ENCODE data around the gene BORA.
"Not testable (repeated sequence)": the region's sequence is repeated elsewhere in the genome, so short reads cannot be mapped to it uniquely, and the experiment has no call there.

BORA gene

GRCh38 chr13:72763411-72763810 lies 35.7 kb downstream of the BORA start:
- DNase-seq (ENCODE audit: low read depth in 3 of 3) = no peak

- no peak for DNase-seq (ENCODE audit: low read depth in 3 of 3)
These were observed 46.3 kb downstream of the BORA start for GRCh38 chr13:72774019-72774418.

- DNase-seq (ENCODE audit: low read depth in 3 of 3) = peak; percentile 91 to 97 (median 94)
These were observed 54.0 kb downstream of the BORA start, which contains the start of the genes DIS3 and PIBF1 for GRCh38 chr13:72781451-72782439. Gene DIS3, minus strand, starts transcription at chr13:72781900. Its CDS starts 68 bp downstream, at chr13:72781832. Gene PIBF1, plus strand, starts transcription at chr13:72782133. Its CDS starts 1,337 bp downstream, at chr13:72783470.

GRCh38 chr13:72782717-72783116 lies 55.0 kb downstream of the BORA start:
- no peak for DNase-seq (ENCODE audit: low read depth in 3 of 3)

- DNase-seq (ENCODE audit: low read depth in 3 of 3) = not testable (repeated sequence)
These were observed 57.0 kb downstream of the BORA start for GRCh38 chr13:72784679-72785078.

- DNase-seq (ENCODE audit: low read depth in 3 of 3) = no peak
These were observed 61.1 kb downstream of the BORA start for GRCh38 chr13:72788831-72789230.

- no peak for DNase-seq (ENCODE audit: low read depth in 3 of 3)
These were observed 64.9 kb downstream of the BORA start for GRCh38 chr13:72792640-72793039.

GRCh38 chr13:72798817-72799216 lies 71.1 kb downstream of the BORA start:
- no peak for DNase-seq (ENCODE audit: low read depth in 3 of 3)

- no peak for DNase-seq (ENCODE audit: low read depth in 3 of 3)
These were observed 76.6 kb downstream of the BORA start for GRCh38 chr13:72804301-72804700.
